ENCODE measurements around the gene RPA3.

Gene RPA3

GRCh38 chr7:7746458-7746857 is 28.1 kb upstream of the RPA3 start:
- Histone ChIP-seq H3K4me3 (ENCODE audit: low read depth, low read length) (no peak overlapping the region), H3K27me3 (ENCODE audit: insufficient read depth, low read depth, severe bottlenecking) (no peaks in the 10 kb centered on the region), H3K36me3 (no peaks in the 10 kb centered on the region), H3K27ac (no peak overlapping the region), H3K9me3 (ENCODE audit: severe bottlenecking) (no peaks in the 10 kb centered on the region)
- no peak for DNase-seq
- TF ChIP-seq, protein P1, sequence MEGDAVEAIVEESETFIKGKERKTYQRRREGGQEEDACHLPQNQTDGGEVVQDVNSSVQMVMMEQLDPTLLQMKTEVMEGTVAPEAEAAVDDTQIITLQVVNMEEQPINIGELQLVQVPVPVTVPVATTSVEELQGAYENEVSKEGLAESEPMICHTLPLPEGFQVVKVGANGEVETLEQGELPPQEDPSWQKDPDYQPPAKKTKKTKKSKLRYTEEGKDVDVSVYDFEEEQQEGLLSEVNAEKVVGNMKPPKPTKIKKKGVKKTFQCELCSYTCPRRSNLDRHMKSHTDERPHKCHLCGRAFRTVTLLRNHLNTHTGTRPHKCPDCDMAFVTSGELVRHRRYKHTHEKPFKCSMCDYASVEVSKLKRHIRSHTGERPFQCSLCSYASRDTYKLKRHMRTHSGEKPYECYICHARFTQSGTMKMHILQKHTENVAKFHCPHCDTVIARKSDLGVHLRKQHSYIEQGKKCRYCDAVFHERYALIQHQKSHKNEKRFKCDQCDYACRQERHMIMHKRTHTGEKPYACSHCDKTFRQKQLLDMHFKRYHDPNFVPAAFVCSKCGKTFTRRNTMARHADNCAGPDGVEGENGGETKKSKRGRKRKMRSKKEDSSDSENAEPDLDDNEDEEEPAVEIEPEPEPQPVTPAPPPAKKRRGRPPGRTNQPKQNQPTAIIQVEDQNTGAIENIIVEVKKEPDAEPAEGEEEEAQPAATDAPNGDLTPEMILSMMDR (IDR thresholded peaks at IDR 0.05; ENCODE audit: low read depth, low read length), result no peak

GRCh38 chr7:7745966-7746365 is 27.6 kb upstream of the RPA3 start:
- Histone ChIP-seq H3K4me3 (ENCODE audit: low read depth, low read length) (no peak overlapping the region), H3K27me3 (ENCODE audit: insufficient read depth, low read depth, severe bottlenecking) (no peaks in the 10 kb centered on the region), H3K27ac (no peak overlapping the region), H3K36me3 (no peaks in the 10 kb centered on the region), H3K9me3 (ENCODE audit: severe bottlenecking) (no peaks in the 10 kb centered on the region)
- TF ChIP-seq, protein P1 (IDR thresholded peaks at IDR 0.05; ENCODE audit: low read depth, low read length), result no peak
- no peak for DNase-seq

DNA sequence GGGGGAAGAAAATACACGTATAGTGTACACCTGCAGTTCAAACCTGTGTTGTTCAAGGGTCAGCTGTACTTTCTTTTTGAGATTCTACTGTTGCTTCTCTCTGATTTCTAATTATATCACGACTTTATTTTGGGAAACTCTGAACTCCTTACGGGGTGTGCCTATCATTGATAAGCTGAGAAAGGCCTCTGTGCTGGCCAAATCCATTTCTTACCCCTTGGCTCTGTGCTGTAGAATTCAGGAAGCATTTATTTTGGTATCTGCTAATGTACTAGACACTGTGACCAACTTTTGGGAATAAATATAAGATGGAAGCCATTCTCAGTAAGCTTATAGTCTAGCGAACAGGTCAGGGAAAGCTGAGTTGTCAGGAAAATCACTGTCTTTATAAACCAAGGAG is 26.9 kb upstream of the RPA3 start:
- Histone ChIP-seq H3K36me3 (no peaks in the 10 kb centered on the region), H3K9me3 (ENCODE audit: severe bottlenecking) (no peaks in the 10 kb centered on the region), H3K4me3 (ENCODE audit: low read depth, low read length) (no peak overlapping the region), H3K27ac (no peak overlapping the region), H3K27me3 (ENCODE audit: insufficient read depth, low read depth, severe bottlenecking) (no peaks in the 10 kb centered on the region)
- no peak for DNase-seq
- TF ChIP-seq, protein P1 (IDR thresholded peaks at IDR 0.05; ENCODE audit: low read depth, low read length), result no peak

DNA sequence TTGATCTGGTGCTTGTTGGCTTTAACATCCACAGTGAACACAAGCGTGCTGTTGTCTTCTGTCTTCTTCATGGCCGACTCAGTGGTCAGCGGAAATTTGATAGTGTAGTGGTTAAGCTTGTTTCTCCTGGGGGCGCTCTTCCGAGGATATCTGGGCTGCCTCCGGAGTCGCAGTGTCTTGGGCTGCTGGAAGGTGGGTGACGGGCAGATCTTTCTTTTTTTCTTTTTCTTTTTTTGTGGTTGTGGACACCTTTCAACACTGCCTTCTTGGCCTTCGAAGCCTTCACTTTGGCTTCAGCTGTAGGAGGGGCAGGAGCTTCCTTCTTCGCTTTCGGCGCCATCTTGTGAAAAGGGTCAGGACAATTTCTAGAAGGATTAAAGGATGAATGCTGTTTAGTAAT is 23.8 kb upstream of the RPA3 start:
- TF ChIP-seq, protein P1 (IDR thresholded peaks at IDR 0.05; ENCODE audit: low read depth, low read length), result no peak
- Histone ChIP-seq H3K9me3 (ENCODE audit: severe bottlenecking) (no peaks in the 10 kb centered on the region), H3K4me3 (ENCODE audit: low read depth, low read length) (no peak overlapping the region), H3K27me3 (ENCODE audit: insufficient read depth, low read depth, severe bottlenecking) (no peaks in the 10 kb centered on the region), H3K27ac (no peak overlapping the region), H3K36me3 (no peaks in the 10 kb centered on the region)
- peak; percentile 27 for DNase-seq

DNA sequence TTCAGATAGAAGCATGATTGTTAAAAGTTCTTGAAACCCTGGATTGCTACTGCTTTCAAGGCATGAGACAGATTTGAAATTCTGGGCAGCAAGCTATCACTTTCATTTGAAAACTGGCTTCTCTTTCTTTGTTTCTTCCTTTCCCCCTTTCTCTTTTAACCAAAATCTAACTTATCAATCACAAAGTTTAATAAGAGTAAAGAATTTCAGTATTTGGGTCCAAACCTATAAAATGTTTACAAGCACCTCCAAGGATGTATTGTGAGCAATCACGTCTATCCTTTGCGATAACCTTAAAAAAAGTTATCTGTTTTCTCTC is 21.6 kb upstream of the RPA3 start:
- H3K36me3 ChIP-seq, result no peaks in the 10 kb centered on the region
- TF ChIP-seq, protein P1 (IDR thresholded peaks at IDR 0.05; ENCODE audit: low read depth, low read length), result no peak
- no peak for DNase-seq
- H3K27ac ChIP-seq, result no peak overlapping the region
- no peak overlapping the region for H3K4me3 ChIP-seq (ENCODE audit: low read depth, low read length)
- no peaks in the 10 kb centered on the region for H3K9me3 ChIP-seq (ENCODE audit: severe bottlenecking)
- no peaks in the 10 kb centered on the region for H3K27me3 ChIP-seq (ENCODE audit: insufficient read depth, low read depth, severe bottlenecking)

DNA sequence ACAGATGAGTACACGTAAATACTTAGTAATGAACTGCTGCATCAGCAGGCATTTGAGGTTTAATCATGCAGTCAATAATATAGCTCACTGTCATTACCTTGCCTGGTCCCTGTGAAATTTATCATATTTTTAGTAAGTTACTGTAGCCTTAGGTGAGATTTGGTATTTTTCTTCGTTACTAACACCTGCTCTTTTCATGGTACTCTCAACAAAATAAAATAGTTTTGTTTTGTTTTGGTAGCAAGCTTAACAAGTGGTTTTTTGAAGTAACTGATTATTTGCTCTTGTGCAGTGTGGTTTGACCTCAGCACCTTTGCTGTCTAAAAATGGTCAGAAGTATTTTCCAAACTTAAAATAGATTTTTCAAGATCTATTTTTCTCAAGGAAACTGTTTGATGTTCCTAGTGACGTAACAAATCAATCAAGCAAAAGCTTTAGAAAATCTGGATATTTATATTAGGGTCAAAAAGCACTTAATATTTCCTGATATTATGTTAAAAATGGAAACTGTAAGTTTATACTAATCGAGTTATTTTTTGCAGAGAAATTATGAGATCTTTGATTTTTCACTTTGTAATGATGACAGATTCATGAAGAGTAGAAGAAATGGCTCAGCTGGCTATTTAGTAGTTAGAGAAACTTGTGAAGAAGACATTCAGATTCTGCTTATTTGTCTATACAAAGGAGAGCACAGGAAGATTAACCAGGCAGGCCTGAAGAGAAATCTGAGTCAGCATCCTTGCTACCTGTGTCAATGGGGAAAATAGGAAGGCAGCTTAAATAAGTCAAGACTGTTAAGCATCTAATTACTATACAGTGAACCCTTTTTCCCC is 21.0 kb upstream of the RPA3 start:
- Histone ChIP-seq H3K9me3 (ENCODE audit: severe bottlenecking) (no peaks in the 10 kb centered on the region), H3K27me3 (ENCODE audit: insufficient read depth, low read depth, severe bottlenecking) (no peaks in the 10 kb centered on the region), H3K4me3 (ENCODE audit: low read depth, low read length) (no peak overlapping the region), H3K36me3 (no peaks in the 10 kb centered on the region), H3K27ac (no peak overlapping the region)
- TF ChIP-seq, protein P1 (IDR thresholded peaks at IDR 0.05; ENCODE audit: low read depth, low read length), result no peak
- no peak for DNase-seq
